Panc1 (cell line): Measurements from ENCODE around the gene ACAD9. TPM values are rescaled to one million over a fixed set of nuclear protein-coding genes. Genes with fewer than 3 reads are reported as not detected.

Experiments used
- ATAC-seq: fragments of 200-7000 bp; cut with Tn5 transposase; 2 replicates; pipeline ENCODE4 v1.9.1; 2020; ENCODE audit warnings: mild to moderate bottlenecking, moderate library complexity
- BruUV-seq: library from RNA; stranded (reverse); fragments of 400-500 nt; replicated peaks from 2 replicates; lab custom pipeline; 2021; lab: Mats Ljungman, UMichigan
- CTCF ChIA-PET: fragments of 300-600 bp; sonication (Branson Sonifier 250); formaldehyde crosslinking; loops from one replicate; lab custom pipeline; 2022; ENCODE audit warnings: antibody characterized with exemption; lab: Charles Lee
- POLR2A ChIA-PET: fragments of 300-600 bp; sonication (Branson Sonifier 250); formaldehyde crosslinking; loops from one replicate; lab custom pipeline; 2022; ENCODE audit warnings: antibody characterized with exemption; lab: Charles Lee
- DNase-seq: peaks from one replicate; pipeline ENCODE4 v3.0.0-alpha.2; 2010; ENCODE audit warnings: low read depth, low spot score
- H3K27ac ChIP-seq: 2 replicates; pipeline ENCODE4 v1.5.1; 2011; ENCODE audit warnings: mild to moderate bottlenecking, low read length, inconsistent platforms
- H3K27me3 ChIP-seq: fragments of 200-500 bp; sonication (Bioruptor generic); 2 replicates; pipeline ENCODE4 v1.6.0; 2014; ENCODE audit warnings: low read length, inconsistent platforms; ENCODE audit not compliant: control insufficient read depth, insufficient read depth
- H3K36me3 ChIP-seq: fragments of 200-500 bp; sonication (Bioruptor generic); 2 replicates; pipeline ENCODE4 v1.5.1; 2014; ENCODE audit warnings: inconsistent platforms, mild to moderate bottlenecking, low read length, moderate library complexity; ENCODE audit not compliant: control insufficient read depth, insufficient read depth
- H3K4me1 ChIP-seq: 2 replicates; pipeline ENCODE4 v1.5.1; 2011; ENCODE audit warnings: inconsistent platforms, mild to moderate bottlenecking, low read length, moderate library complexity; ENCODE audit not compliant: control insufficient read depth, insufficient read depth
- H3K4me3 ChIP-seq, 2 experiments: 2 replicates each; pipeline ENCODE4 v1.5.1; 2011 to 2012; ENCODE audit warnings: low read depth in 2 of 2, low read length in 2 of 2, mild to moderate bottlenecking in 2 of 2, inconsistent platforms in 1 of 2, moderate library complexity in 1 of 2
- H3K9me3 ChIP-seq: fragments of 200-500 bp; sonication (Bioruptor generic); 2 replicates; pipeline ENCODE4 v1.5.1; 2014; ENCODE audit warnings: low read depth, mild to moderate bottlenecking, inconsistent platforms, low read length, moderate library complexity; ENCODE audit not compliant: control insufficient read depth, insufficient read depth
- CTCF ChIP-seq: fragments of 450-650 bp; IDR thresholded peaks from 2 replicates; pipeline ENCODE4 v1.5.1; 2017; ENCODE audit warnings: mild to moderate bottlenecking
- POLR2AphosphoS5 ChIP-seq: IDR thresholded peaks from 2 replicates; pipeline ENCODE4 v1.6.1; 2012; ENCODE audit warnings: mild to moderate bottlenecking, low read depth, low read length, moderate library complexity
- REST ChIP-seq, 2 experiments: IDR thresholded peaks; 2 replicates each; pipeline ENCODE4 v1.6.1; 2011 to 2012; ENCODE audit warnings: low read depth in 2 of 2, control low read depth in 1 of 2, low read length in 1 of 2, mild to moderate bottlenecking in 1 of 2, moderate library complexity in 1 of 2; ENCODE audit not compliant: insufficient read depth in 1 of 2
- SIN3A ChIP-seq: IDR thresholded peaks from 2 replicates; pipeline ENCODE4 v1.6.1; 2012; ENCODE audit warnings: low read depth, mild to moderate bottlenecking, low read length, moderate library complexity, borderline replicate concordance; ENCODE audit not compliant: insufficient read depth
- TCF7L2 ChIP-seq: IDR thresholded peaks from 2 replicates; pipeline ENCODE4 v1.6.1; 2011; ENCODE audit warnings: mild to moderate bottlenecking, low read depth, low read length, inconsistent platforms
- in situ Hi-C: cut with HindIII; loops from 2 replicates; pipeline ENCODE4 v1.10.0; 2016; ENCODE audit warnings: low sequenced_read_pairs, low pct_unique_long_range_greater_than_20kb
- intact Hi-C: fragments of 100-400 bp; cut with micrococcal nuclease; formaldehyde crosslinking; loops from one replicate; pipeline ENCODE4 v1.10.0; 2022; ENCODE audit not compliant: unreplicated experiment
- total RNA-seq: library from RNA; stranded (reverse); gene quantifications from one replicate; pipeline ENCODE4 v1.2.1, GENCODE V29; 2021; ENCODE audit not compliant: unreplicated experiment

ACAD9 gene
- total RNA-seq, 1 experiment from 2014 or later: 70.9 TPM

DNA sequence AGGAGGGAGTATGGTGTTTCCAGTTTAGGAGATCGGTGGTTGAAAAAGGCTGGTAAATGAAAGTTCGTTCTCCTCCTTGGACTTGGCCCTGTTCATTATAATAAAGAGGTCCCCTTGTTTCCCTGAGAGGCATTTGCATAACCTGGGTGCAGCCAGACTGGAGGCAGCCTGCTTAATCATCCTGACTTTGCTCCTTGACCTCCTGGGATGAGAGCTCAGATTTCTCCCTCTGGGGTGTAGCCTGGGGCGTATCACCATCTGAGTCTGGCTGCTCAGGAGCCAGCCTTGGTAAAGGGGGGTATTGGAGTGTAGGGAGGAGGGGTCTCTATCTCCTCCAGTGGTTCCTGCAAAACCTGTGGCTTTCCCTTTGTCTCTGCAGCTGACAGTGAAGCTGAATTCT, 21.3 kb upstream of the ACAD9 start:
- Histone ChIP-seq H3K27me3 (no peaks in the 10 kb centered on the region), H3K4me1 (no peaks in the 10 kb centered on the region), H3K4me3 (no peak overlapping the region), H3K9me3 (peaks cover 54% of the 10 kb centered on the region), H3K27ac (no peak overlapping the region), H3K36me3 (no peaks in the 10 kb centered on the region)
- no peak for DNase-seq
- TF ChIP-seq SIN3A: no peak
- TF ChIP-seq REST (IDR thresholded peaks at IDR 0.05; ENCODE audit: insufficient read depth in 1 of 2, low read depth in 2 of 2, low read length in 1 of 2): no peak
- TF ChIP-seq CTCF: no peak
- TF ChIP-seq TCF7L2: no peak
- no peak for TF ChIP-seq POLR2AphosphoS5
- ChIA-PET CTCF (interaction anchor here (0.6 kb wide), 1 partner anchor 177 kb away, joined by 3 read pairs; no protein-coding TSS in a partner anchor), POLR2A (interaction anchor here (0.5 kb wide), 1 partner anchor 35 kb away, joined by 3 read pairs; no protein-coding TSS in a partner anchor)
- in situ Hi-C loops: no loop called here
- no peak for ATAC-seq
- intact Hi-C loops: no loop called here
- no TSS peak for BruUV-seq

DNA sequence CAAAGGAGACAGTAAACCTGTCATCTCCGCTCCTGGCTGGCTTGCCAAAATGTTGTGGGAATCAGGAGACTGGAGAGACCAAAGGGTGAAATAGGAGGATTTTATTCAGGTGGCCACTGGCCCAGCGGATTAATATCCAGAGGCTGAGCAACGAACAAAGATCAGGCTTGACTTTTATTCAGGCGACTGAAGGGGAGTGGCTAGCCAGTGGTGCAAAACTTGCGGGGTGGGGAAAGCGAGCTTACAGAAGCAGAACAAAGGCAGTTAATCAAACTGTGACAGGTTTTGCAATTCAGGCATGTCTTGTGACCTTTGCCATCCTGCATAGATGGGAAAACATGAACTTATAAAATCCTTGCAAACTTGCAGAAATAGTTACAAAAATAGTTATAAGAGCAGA, 19.8 kb upstream of the ACAD9 start:
- no peak for DNase-seq
- in situ Hi-C loops: no loop called here

More for the DNA sequence above, 19.8 kb upstream of the ACAD9 start:
- ATAC-seq: no peak
- no TSS peak for BruUV-seq
- intact Hi-C loops: no loop called here
- H3K4me1 ChIP-seq: no peaks in the 10 kb centered on the region
- TF ChIP-seq TCF7L2: no peak
- TF ChIP-seq POLR2AphosphoS5: no peak
- TF ChIP-seq CTCF: no peak
- TF ChIP-seq REST (IDR thresholded peaks at IDR 0.05; ENCODE audit: insufficient read depth in 1 of 2, low read depth in 2 of 2, low read length in 1 of 2): no peak
- TF ChIP-seq SIN3A: no peak
- H3K4me3 ChIP-seq: no peak overlapping the region
- ChIA-PET CTCF (interaction anchor here (0.6 kb wide), 1 partner anchor 259 kb away, joined by 3 read pairs; no protein-coding TSS in a partner anchor), POLR2A (no interaction called here)
- H3K27ac ChIP-seq: no peak overlapping the region
- H3K36me3 ChIP-seq: no peaks in the 10 kb centered on the region
- no peaks in the 10 kb centered on the region for H3K27me3 ChIP-seq
- H3K9me3 ChIP-seq: peaks cover 49% of the 10 kb centered on the region
